Myocyte (in vitro differentiated cells): ENCODE results near the gene EFCAB5. TPM values are rescaled to one million over a fixed set of nuclear protein-coding genes. Genes with fewer than 3 reads are reported as not detected.
"Not testable (repeated sequence)": the region's sequence is repeated elsewhere in the genome, so short reads cannot be mapped to it uniquely, and the experiment has no call there.

Experiments
- DNase-seq: peaks from one replicate; pipeline ENCODE4 v3.0.0-alpha.2; 2012; ENCODE audit warnings: low read depth
- total RNA-seq: library from RNA; depleted of rRNA; stranded (reverse); fragments of >200 nt; gene quantifications from 2 replicates; pipeline ENCODE4 v1.2.3, GENCODE V29; 2014

EFCAB5 gene
- total RNA-seq, 1 donor from 2014 or later = 0.70 TPM

DNA sequence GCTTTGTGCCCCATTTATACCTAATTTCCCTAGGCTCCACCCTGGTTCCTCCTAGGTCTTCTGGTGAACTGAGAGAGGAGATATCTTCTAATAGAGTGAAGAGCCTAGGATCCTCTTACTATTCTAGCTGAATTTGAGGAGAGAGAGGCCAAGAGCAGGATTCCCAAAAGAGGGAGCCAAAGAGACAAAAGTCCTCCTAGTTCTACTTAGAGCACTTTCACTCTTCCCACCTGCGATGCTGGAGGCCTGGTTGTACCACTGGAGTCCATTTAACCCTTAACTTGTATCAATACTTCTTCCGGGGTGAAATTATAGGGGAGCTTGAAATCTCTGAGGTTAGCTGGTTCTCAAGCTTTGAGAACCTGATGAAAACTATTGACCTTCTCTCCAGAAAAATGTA is 8.1 kb upstream of the EFCAB5 start:
- DNase-seq = peak; percentile 60

DNA sequence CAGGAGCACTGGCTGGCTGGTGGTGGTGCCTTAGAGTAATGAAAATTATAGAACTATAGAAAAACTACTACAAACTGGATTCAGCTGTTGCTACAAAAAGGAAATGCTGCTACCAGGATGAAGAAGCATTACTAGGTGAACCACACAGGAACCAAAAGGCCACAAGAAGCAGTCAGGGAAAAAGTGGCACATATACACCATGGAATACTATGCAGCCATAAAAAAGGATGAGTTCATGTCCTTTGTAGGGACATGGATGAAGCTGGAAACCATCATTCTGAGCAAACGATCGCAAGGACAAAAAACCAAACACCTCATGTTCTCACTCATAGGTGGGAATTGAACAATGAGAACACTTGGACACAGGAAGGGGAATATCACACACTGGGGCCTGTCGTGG is 5.5 kb upstream of the EFCAB5 start:
- DNase-seq = not testable (repeated sequence)

DNA sequence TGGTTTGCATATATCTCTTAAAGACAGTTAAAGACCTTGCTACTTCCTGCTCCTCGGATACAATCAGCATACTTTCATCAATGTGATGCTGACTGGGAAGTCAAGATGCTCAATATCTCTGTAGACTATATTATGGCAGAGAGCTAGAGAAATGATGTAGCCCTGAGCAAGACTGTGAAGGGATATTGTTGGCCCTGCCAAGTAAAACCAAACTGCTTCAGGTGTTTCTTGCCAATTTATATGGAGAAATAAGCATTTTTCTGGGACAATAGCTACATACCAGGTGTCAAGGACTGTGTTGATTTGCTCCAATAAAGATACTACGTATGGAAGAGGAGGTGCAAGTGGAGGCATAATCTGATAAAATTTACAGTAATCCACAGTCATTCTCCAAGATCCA is 4.7 kb upstream of the EFCAB5 start:
- DNase-seq = no peak

DNA sequence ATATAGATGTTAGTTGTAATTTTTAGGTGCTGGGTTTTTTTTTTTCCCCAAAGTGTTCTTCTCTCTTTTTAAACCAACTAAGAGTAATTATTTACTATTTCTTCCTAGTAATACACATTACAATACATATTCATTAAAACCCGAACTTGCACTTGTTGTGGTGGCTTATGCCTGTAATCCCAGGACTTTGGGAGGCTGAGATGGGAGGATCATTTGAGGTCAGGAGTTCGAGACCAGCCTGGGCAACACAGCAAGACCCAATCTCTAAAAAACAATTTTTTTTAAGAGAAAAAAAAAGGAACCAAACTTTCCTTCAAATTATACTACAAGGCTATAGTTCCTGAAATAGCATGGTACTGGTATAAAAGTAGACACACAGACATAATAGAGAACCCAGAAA is 3.8 kb downstream of the EFCAB5 start:
- no peak for DNase-seq

DNA sequence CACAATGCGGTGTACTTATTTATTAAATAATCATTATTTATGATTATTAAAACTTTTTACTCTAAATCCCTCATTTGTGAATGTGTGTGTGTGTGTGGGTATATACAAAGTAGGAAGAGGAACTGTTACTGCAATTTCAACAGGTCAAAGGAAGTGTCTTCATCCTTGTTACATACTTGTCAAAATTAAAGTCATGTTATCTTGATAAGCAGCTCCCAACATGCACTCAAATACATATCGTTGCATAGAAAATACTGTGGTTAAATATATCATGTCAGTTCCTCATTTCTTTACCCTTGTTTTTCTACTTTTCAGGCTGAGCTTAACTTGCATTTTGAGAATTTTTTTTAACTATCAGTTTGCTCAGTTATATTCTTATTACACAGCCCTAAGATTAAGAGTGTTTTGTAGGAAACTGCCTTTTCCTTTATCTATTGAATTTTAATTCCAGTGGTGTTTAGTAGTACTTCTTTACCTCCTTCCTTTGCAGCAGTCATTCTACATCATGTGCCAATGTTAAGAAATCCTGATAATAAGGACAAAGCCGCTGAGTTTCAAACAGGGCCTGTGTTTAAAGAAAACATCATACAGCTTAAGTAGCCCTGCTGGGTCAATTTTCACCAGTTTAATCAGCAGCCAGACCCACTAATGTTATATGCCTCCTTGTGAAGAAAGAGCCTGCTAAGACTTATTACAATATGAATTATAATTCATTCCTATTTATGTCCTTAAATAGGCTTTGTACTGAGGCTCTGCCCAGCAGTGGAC is 7.2 kb downstream of the EFCAB5 start:
- DNase-seq = no peak

DNA sequence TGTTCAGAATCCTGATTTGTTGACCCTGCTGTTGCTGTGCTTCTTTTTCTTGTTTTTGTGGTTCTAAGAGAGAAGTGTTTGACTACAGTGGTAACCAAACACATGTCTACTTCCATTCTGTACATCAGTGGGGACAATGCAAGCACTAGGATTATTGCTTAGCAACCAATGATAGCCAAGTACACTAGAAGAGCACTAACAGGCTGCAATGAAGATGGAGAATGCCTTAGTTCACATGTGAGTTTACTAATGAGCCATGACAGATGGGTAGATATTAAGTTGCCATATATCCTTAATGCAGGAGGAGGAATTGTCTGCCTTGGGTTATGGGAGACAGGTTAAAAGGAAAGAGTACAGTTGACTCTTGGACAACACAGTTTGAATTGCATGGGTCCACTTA is 8.3 kb downstream of the EFCAB5 start:
- DNase-seq = no peak

DNA sequence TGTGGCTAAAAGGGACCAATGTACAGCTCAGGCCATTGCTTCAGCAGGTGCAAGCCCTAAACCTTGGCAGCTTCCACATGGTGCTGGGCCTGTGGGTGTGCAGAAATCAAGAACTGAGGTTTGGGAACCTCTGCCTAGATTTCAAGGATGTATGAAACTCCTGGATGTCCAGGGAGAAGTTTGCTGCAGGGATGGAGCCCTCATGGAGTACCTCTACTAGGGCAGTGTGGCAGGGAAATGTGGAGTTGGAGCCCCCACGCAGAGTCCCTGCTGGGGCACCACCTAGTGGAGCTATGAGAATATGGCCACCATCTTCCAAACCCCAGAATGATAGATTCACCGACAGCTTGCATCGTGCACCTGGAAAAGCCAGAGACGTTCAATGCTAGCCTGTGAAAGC is 13.0 kb downstream of the EFCAB5 start:
- DNase-seq = no peak

DNA sequence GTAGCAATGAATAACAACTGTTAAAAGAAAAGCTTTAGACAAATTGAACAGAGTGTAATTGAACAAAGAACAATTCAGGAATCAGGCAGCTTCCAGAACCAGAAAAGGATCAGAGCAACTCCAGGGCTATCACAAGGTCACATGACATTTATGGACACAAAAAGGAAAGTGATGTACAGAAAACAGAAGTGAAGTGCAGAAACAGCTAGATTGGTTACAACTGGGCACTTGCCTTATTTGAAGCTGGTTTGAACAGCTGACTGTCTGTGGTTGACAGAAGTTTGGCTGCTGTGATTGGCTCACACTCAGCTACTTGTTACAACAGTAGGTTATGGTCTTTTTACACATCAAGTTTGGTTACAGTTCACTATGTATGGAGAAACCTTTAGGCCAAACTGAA is 14.8 kb downstream of the EFCAB5 start:
- DNase-seq = peak; percentile 28

DNA sequence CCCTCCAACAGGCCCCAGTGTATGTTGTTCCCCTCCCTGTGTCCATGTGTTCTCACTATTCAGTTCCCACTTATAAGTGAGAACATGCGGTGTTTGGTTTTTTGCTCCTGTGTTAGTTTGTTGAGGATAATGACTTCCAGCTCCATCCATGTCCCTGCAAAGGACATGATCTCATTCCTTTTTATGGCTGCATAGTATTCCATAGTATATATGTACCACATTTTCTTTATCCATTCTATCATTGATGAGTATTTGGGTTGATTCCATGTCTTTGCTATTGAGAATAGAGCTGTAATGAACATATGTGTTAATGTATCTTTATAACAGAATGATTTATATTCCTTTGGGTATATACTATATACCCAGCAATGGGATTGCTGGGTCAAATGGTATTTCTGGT is 16.1 kb downstream of the EFCAB5 start:
- not testable (repeated sequence) for DNase-seq

DNA sequence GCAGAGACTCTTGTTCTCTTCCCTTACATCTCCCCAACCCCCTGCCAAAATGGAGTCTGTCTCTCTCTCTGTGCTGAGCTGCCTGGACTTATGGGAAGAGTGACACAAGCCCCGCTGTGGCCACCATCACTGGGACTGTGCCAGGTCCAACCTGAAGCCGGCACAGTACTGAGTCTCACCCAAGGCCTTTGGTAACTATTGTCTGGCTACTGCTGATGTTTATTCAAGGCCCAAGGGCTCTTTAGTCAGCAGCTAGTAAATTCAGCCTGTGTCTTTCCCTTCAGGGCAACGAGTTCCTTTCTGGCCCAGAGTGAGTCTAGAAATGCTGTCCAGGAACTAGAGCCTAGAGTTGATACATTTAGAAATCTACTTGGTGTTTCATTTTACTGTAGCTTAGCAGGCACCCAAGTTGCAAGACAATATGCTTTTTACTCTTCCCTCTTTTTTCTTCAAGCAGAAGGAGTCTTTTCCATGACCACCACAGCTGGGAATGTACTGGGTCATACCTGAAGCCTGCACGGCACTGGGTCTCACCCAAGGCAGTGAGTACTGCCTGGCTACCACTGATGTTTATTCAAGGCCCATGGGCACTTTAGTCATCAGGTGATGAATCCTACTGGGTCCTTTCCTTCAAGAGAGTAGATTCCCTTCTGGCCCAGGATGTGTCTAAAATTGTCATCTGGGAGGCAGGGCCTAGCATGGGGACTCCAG is 17.7 kb downstream of the EFCAB5 start:
- no peak for DNase-seq

DNA sequence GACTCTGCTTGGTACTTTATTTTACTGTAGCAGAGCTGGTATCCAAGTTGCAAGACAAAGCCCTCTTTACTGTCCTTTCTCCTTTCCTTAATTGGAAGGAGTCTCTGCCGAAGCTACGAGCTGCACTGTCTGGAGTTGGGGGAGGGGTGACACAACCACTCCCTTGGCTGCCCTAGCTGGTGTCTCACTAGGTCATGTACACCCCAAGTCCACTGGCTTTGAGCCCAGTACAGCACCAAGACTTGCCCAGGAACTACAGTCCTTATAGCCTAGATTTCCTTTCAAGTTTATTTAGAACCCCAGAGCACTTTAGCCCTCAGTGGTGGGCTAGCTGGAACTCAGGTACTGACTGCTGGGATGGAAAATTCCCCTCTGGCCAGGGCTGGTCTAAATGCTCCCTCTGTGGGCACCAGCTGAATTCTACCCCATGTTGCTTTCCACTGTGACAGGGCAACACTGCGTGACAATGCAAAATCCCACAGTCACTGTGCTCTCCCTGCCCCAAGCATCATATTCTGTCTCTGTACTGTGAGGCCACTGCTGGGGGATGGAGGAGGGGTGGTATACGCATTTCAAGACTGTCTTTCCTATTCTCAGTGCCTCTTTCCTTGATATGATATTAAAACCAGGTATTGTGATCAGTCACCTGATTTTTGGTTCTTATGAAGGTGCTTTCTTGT is 18.4 kb downstream of the EFCAB5 start:
- no peak for DNase-seq

DNA sequence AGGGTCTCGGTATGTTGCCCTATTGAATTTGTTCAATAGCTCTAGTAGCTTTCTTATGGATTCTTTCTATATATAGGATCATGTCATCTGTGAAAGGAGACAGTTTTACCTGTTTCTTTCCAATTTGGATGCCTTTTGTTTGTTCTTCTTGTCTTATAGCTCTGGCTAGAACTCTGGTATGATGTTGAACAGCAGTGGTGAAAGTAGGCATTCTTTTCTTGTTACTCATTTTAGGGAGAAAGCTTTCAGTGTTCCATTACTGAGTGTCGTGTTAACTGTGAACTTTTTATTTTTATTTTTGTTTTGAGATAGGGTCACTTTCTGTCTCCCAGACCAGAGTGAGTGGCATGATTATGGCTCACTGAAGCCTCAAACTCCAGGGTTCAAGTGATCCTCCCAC is 21.2 kb downstream of the EFCAB5 start:
- DNase-seq = no peak

DNA sequence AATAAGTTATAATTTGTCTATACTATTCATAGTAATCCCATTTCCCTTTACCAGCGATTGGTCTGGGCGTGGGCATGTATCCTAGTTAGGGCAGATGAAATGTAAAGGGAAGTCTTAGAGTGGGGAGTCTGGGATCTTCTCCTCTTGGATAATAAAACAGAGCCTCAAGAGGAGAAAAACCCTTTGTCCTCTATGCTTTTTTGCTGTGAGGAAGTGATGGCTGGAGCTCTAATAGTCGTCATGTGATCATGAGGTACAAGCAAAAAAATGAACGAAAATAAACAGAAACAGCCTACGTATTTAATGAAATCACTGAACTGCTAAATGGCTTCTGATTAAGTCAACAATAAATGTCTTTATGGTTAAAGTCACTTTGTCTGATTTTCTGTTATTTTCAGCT is 26.8 kb downstream of the EFCAB5 start:
- DNase-seq = no peak

DNA sequence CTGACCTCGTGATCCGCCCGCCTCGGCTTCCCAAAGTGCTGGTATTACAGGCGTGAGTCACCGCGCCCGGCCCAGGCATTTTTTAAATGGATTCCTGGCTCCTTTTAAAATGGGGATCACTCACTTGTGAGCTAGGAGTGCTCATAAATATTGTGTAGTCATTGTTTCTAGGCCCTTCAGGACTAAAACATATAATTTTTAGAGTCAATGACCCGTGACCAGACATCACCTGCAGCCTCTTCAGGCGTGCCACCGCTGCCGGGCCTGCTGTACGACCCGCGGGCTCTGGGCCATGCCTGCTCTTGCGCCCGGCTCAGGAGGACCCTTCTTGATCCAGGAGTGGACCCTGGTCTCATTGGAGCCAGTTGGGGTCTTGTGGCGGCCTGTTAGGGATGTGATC is 30.8 kb downstream of the EFCAB5 start:
- DNase-seq = no peak

DNA sequence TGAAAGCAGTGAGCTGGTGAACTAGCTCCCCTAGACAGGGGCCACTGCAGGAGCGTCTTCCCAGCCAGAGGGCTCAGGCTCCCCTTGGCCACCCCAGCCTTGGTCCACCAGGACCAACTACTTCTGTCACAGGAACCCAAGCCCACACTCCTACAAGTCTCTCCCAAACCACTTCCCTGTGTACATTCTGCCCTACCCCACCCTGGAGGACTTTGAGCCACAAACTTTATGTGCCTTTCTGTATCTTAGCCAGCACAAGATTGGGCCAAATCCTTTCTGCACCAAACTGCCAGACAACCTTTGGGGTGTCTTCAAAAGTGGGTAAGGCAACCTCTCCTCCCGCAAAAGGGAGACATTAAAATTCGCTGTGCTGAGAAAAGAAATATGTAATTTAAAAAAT is 31.6 kb downstream of the EFCAB5 start:
- no peak for DNase-seq

DNA sequence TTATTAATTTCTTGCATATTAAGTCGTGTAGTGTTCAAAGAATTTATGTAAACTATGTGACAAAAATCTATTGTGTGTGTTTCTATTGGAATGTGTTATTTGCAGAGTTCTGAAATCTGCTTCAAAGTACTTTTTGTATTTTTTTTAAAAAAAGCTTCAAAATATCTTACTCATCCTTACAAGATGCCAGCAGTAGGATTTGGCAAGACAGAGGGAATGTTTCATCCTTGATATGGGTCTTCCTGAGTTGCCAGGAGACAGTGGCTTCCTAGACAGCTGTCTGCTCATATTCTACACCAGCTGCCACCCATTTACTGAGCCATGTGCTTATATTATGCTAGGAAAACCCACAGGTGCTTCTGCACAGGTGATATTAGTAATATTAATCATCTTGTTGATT is 36.4 kb downstream of the EFCAB5 start:
- DNase-seq = peak; percentile 86

DNA sequence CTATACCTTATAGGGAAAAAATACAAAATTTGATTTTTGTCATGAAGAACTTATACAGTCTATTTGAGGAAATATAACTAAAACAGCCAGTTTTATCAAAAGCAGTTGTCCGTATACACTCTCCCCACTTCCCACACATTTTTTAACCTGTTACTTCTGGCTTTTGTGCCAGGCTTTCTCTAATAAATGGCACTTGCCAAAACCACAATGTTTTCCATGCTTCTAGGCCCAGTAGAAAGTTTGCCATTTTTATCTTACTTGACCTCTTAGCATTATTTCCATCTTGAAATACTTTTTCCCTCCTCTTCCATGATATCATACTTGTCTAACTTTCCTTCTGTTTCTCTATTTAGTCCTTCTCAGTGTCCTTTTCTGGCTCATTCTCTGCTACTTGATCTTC is 38.8 kb downstream of the EFCAB5 start:
- no peak for DNase-seq

DNA sequence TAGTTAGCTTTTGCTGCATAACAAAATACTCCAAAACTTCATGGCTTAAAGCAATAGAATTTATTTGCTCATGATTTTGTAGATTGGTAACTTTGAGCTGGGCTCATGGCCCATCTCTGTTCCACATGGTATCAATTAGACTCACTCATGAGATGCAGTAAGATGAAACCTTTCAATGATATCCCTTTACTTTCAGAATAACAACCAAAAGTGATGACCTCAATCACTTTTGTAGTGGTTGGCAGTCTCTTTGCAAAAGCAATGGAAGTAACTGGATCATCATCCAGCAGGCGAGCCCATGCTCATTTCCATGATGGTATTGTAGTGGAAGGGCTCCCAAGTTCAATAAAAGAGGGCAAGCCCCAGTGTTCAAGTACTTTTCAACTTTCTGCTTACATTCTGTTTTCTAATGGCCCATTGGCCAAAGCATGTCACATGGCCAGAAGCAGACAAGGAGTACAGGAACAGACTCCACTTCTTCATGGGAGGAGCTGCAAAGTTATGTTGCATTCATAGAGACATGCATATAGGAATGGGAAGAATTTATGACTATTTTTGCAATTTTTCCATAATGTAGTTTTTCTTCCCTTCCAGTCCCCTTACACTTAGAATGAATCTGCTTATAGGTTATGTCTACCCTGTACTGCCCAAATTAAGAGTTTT is 41.7 kb downstream of the EFCAB5 start:
- no peak for DNase-seq

DNA sequence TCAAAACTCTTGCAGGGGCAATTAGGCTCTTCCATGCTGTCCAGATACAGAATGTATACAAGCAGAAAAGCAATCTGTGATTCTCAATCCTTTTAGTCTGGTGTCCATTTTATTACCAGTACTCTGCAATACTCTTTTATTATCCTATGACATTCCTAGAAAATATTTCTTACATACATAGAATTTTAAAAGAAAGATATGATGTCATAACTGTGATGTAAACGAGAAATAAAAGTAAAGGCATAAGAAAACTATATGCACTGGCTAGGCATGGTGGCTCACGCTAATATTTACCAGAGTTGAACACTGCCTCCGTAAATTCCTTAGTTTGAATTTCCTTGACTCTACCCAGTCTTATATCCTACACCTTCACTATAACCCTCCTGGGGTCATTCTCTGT is 55.0 kb downstream of the EFCAB5 start:
- no peak for DNase-seq

DNA sequence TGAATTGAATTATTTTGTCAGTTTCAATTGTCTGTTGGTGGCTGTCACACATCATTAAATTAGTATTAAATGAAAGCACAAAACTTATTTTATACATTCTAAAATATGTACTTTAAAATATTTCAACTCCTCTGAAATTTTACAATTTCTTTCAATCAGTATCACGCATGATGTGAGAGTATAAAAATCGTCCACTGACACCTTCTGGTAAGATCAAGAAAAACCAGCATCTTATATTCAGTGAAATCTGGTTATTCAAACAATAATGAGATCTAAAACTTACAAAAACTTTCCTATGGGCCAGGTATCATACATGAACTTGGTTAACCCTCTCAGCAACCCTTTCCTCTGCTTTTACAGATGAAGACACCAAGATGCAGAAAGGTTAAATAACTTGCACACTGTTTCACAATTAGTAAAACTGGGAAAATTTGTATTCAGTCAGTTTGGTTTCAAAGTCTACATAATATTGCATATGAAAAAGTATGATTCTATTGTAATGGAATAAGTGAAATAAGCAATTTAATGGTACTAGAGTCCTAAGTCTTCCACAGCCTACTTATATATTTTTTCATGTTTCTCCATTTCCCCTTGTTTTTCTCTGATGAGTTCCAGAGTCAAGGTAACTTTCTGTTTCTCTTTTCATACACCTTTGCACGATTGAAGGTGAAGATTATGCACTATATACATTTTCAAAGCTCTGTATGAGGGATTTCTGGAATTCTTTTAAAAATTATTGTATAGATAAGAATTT is 58.7 kb downstream of the EFCAB5 start:
- no peak for DNase-seq

DNA sequence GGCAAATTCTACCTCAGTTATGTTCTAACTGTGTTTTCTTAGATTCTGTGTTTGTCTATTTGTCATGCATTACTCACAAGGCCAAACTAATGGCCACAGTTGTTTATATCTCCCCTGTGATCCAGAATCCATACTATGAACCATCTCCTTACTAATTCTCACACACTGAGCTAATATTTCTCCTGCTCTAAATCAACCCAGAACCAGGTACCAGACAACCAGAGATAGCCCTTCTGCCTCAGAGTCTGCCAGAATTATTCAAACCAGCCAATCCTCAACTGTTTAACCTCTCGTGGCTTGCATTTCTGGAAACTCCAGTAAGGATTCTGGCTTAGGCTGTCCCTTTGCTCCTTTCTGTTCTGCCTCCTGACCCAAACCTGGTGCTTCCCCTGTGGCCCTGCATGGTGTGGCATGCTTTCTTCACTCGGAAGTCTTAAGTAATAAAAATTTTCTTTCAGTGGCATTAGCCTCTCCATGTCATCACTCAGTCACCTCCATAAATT is 59.4 kb downstream of the EFCAB5 start:
- DNase-seq = no peak
